BE2C (cell line): ENCODE measurements around the gene COG2.

Source experiments
- DNase-seq: peaks from one replicate; pipeline ENCODE4 v3.0.0-alpha.2; 2020
- H3K27me3 ChIP-seq: fragments of 250-450 bp; sonication (Bioruptor Pico); 2 replicates; pipeline ENCODE4 v1.5.1; 2020; ENCODE audit warnings: mild to moderate bottlenecking
- H3K36me3 ChIP-seq: fragments of 250-450 bp; sonication (Bioruptor Pico); 2 replicates; pipeline ENCODE4 v1.5.1; 2020; ENCODE audit warnings: mild to moderate bottlenecking
- H3K4me1 ChIP-seq: fragments of 250-450 bp; sonication (Bioruptor Pico); 2 replicates; pipeline ENCODE4 v1.5.1; 2020
- H3K4me3 ChIP-seq: 2 replicates; pipeline ENCODE4 v1.5.1; 2011; ENCODE audit warnings: low read depth, low read length
- H3K9me3 ChIP-seq: fragments of 250-450 bp; sonication (Bioruptor Pico); 2 replicates; pipeline ENCODE4 v1.5.1; 2020
- CTCF ChIP-seq: IDR thresholded peaks from 2 replicates; pipeline ENCODE4 v1.5.1; 2012; ENCODE audit warnings: mild to moderate bottlenecking, low read depth, low read length

The COG2 gene

DNA sequence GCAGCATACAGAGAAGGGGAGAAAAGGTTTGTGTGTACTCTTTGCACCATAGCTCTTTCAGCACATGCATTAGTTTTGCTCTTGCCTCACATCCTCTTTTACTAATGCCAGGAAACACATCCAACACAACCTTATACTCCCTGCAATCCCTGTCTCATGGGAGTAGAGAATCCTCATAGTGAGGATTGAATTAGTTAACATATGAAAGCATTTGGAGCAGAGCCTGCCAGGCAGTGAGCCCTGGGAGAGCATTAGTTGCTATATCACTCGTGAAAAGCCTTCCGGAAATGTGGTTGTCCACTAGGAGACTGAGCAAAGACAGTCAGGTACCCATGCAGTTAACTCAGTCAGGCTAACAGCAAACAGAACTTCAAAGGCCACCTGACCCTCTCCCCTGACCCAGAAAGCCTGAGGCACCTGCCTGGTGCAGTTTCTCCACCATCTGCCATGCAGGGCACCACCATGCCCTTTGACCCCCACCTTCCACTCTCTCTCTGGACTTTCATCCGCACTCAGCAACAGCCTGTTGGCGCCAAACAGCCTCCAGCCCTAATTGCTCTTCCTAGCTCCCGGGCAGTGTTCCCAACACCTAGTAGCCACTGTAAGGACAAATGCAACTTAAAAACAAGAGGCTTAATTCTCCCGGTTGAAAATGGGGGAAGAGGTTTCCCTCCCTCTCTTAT, 86.6 kb downstream of the COG2 start:
- no peak for DNase-seq
- no peaks in the 10 kb centered on the region for H3K27me3 ChIP-seq
- H3K36me3 ChIP-seq: no peaks in the 10 kb centered on the region
- TF ChIP-seq CTCF: no peak
- no peaks in the 10 kb centered on the region for H3K9me3 ChIP-seq
- H3K4me1 ChIP-seq: no peaks in the 10 kb centered on the region
- H3K4me3 ChIP-seq: no peak overlapping the region

GRCh38 chr1:230730977-230731376, 88.7 kb downstream of the COG2 start:
- DNase-seq: no peak
- no peaks in the 10 kb centered on the region for H3K4me1 ChIP-seq
- no peak for TF ChIP-seq CTCF
- H3K9me3 ChIP-seq: no peaks in the 10 kb centered on the region
- no peaks in the 10 kb centered on the region for H3K36me3 ChIP-seq
- no peaks in the 10 kb centered on the region for H3K27me3 ChIP-seq
- H3K4me3 ChIP-seq: no peak overlapping the region

- Histone ChIP-seq H3K9me3 (no peaks in the 10 kb centered on the region), H3K4me1 (no peaks in the 10 kb centered on the region), H3K27me3 (no peaks in the 10 kb centered on the region), H3K36me3 (no peaks in the 10 kb centered on the region), H3K4me3 (no peak overlapping the region)
- no peak for DNase-seq
- no peak for TF ChIP-seq CTCF
These were observed 93.2 kb downstream of the COG2 start for GRCh38 chr1:230735447-230735846.

DNA sequence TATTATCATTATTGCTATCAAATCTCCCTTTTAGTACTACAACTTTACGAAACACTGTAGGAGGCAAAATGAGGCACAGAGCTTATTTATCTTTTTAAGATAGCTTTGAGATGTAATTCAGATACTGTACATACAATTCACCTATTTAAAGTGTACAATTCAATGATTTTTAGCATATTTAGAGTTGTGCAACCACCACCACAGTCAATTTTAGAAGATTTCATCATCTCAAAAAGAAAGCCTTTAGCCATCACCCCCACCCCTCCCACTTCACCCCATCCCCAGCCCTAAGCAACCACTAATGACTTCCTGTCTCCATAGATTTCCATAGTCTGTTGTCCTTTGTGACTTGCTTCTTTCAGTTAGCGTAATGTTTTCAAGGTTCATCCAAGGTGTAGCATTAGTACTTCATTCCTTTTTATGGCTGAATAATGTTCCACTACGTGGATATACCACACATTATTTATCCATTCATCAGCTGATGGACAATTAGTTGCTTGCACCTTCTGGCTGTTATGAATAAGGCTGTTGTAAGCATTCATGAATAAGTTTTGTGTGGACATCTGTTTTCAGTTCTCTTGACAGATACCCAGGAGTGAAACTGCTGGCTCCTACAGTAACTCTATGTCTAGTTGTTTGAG, 95.5 kb downstream of the COG2 start:
- no peak for TF ChIP-seq CTCF
- H3K36me3 ChIP-seq: no peaks in the 10 kb centered on the region
- H3K4me3 ChIP-seq: no peak overlapping the region
- no peaks in the 10 kb centered on the region for H3K27me3 ChIP-seq
- no peaks in the 10 kb centered on the region for H3K9me3 ChIP-seq
- no peak for DNase-seq
- no peaks in the 10 kb centered on the region for H3K4me1 ChIP-seq

DNA sequence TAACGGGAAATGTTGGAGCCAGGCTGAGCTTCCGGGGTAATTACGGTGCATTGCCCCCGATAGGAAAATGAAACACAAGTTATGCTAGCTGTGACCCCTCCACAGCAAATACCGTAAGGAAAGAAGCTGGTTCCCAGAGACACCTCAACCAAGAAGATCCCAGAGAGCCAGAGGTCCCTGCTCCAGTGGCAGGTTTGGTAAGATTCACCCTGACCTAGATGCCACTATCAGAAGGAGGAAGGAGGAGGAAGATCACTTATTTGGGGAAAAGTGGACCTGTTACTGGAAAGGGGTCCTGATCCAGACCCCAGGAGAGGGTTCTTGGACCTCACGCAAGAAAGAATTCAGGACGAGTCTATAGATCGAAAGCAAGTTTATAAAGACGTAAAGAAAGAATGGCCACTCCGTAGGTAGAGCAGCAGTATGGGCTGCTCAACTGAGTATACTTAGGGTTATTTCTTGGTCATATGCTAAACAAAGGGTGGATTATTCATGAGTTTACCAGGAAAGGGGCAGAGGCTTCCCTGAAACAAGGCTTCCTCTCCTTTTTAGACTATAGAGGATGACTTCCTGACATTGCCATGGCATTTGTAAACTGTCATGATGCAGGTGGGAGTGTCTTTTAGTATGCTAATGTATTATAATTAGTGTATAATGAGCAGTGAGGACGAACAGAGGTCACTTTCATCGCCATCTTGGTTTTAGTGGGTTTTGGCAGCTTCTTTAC, 97.4 kb downstream of the COG2 start:
- no peak for TF ChIP-seq CTCF
- Histone ChIP-seq H3K4me1 (no peaks in the 10 kb centered on the region), H3K27me3 (no peaks in the 10 kb centered on the region), H3K36me3 (no peaks in the 10 kb centered on the region), H3K4me3 (no peak overlapping the region), H3K9me3 (no peaks in the 10 kb centered on the region)
- no peak for DNase-seq
